ENCODE data around the gene XPO1.
A peak's percentile ranks its signal among the peaks of the same experiment; 100 is the strongest.
"Not testable (repeated sequence)": the region's sequence is repeated elsewhere in the genome, so short reads cannot be mapped to it uniquely, and the experiment has no call there.

The XPO1 gene

DNA sequence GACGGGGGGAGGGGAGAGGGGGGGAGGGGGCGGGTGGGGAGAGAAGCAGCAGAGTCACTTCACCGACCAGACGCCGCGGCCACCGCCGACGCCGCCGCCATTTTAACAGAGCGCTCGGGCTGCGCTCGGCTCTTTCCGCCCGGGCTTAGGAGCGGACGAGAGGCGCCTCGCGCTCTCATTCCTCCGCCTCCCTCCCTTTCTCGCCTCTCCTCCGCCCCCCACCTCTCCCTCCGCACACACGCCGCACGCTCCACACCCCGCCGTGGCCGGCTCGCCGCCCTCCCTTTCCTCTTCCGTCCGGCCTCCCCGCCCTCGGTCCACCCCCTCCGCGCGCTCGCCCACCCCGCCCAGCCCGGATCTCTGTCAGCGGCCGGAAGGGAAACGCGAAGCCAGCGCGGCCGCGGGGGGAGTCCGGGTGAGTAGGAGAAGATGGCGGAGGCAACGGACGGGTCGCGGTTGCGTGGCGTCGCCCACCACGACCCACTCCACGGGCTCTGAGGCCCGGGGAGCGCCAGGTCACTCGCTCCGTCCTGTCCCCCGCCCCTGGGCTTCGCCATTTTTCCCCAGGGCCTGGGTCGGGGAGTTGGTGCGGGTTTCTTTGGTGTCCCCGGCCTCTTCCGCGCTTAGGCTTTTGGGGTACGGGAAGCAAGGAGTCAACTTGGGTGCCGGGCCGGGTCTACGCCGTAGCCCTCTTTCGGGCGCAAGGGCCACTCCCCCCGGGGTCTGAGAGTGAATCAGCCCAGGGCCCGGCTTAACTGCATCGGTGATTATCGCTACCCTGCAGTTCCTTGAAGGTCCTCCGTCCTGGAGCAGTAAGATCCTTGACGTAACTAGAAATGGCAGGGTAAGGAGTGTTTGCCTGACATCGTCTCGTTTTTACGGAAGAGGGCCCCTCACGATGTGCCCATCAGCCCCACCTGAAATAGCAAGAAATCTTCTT, 66.9 kb downstream of the XPO1 start, which contains the start of gene USP34:
Gene USP34 (minus strand): TSS at position 123 of the 940 bp plus-strand sequence. CDS start 395 bp downstream, outside the sequence.
- ATAC-seq (ENCODE audit: insufficient read depth, low read depth) = peak; percentile 84
- TF ChIP-seq, protein P1, sequence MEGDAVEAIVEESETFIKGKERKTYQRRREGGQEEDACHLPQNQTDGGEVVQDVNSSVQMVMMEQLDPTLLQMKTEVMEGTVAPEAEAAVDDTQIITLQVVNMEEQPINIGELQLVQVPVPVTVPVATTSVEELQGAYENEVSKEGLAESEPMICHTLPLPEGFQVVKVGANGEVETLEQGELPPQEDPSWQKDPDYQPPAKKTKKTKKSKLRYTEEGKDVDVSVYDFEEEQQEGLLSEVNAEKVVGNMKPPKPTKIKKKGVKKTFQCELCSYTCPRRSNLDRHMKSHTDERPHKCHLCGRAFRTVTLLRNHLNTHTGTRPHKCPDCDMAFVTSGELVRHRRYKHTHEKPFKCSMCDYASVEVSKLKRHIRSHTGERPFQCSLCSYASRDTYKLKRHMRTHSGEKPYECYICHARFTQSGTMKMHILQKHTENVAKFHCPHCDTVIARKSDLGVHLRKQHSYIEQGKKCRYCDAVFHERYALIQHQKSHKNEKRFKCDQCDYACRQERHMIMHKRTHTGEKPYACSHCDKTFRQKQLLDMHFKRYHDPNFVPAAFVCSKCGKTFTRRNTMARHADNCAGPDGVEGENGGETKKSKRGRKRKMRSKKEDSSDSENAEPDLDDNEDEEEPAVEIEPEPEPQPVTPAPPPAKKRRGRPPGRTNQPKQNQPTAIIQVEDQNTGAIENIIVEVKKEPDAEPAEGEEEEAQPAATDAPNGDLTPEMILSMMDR (IDR thresholded peaks at IDR 0.05; ENCODE audit: borderline replicate concordance, extremely low read depth, low read length, poor library complexity, severe bottlenecking) = no peak
- no peak for TF ChIP-seq EZH2 (IDR thresholded peaks at IDR 0.05; ENCODE audit: borderline replicate concordance, low read depth, low read length, severe bottlenecking)
- H3K9me3 ChIP-seq (ENCODE audit: insufficient read depth, low read length, severe bottlenecking) = no peaks in the 10 kb centered on the region

DNA sequence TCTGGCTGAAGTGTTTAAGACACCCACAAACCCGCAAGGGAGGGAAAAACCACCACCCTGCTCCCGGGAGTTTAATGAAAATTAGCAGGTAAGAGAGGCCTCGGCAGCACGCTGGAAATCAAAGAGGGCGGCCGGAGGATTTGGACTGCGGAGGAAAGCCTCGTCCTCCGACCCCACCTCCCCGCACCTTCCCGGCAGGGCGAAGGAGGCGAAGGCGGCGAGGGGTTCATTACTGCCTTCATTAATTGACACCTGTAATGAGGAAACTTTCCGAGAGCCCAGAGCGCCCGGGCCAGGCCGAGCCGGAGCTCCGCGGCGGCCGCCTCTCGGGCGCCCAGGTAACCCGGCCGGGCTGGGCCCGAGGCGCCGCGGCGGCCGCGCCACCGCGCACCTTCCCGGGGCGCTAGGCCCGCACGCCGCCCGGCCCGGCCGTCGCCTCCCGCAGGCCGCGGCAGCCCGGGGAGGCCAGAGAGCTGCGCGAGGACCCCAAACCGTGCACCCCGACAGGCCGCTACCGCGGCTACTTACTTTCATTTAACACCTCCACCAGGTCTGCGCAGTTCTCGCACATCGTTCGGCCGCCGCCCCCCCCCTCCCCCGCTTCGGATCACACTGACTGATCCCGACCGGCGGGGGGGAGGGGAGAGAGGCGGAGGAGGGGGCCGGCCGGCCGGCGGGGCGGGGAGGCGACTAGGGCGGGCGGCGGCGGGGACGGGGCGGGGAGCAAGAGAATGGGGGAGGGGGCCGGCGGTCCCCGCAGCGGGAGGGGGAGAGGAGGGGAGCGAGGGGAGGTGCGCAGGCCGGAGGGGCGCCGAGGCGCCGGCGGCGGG, 67.8 kb downstream of the XPO1 start:
- peak overlapping the region; percentile 80 to 94 for H3K4me3 ChIP-seq (ENCODE audit: low read depth in 1 of 2, low read length in 2 of 2)
- DNase-seq (peak; percentile 83), ATAC-seq (ENCODE audit: insufficient read depth, low read depth) (peak; percentile 48)
- peak overlapping the region; percentile 70 for H3K27ac ChIP-seq (ENCODE audit: low read length)
- no peak for TF ChIP-seq EZH2 (IDR thresholded peaks at IDR 0.05; ENCODE audit: borderline replicate concordance, low read depth, low read length, severe bottlenecking)
- TF ChIP-seq, protein P1 (IDR thresholded peaks at IDR 0.05; ENCODE audit: borderline replicate concordance, extremely low read depth, low read length, poor library complexity, severe bottlenecking) = no peak
- no peaks in the 10 kb centered on the region for H3K9me3 ChIP-seq (ENCODE audit: insufficient read depth, low read length, severe bottlenecking)
- H3K36me3 ChIP-seq (ENCODE audit: insufficient read depth, low read length) = peaks cover 17% of the 10 kb centered on the region; the same call in 1 of the 2 replicates
- H3K4me1 ChIP-seq (ENCODE audit: insufficient read depth, low read length) = peaks cover 34% of the 10 kb centered on the region
- peak overlapping the region; percentile 79 for H3K4me2 ChIP-seq (ENCODE audit: insufficient read depth, low read length)
- peaks cover 19% of the 10 kb centered on the region; the same call in 1 of the 2 replicates for H4K20me1 ChIP-seq (ENCODE audit: insufficient read depth, low read length)
- peaks cover 67% of the 10 kb centered on the region for H3K79me2 ChIP-seq (ENCODE audit: insufficient read depth, low read length)
- H3K9ac ChIP-seq (ENCODE audit: low read depth, low read length) = peak overlapping the region; percentile 92
- H3K27me3 ChIP-seq (ENCODE audit: insufficient read depth, low read length, poor library complexity) = no peaks in the 10 kb centered on the region
- peak overlapping the region; percentile 71 for H2AFZ ChIP-seq (ENCODE audit: low read depth, low read length)

More for the DNA sequence above, 66.9 kb downstream of the XPO1 start, which contains the start of gene USP34:
- Histone ChIP-seq H3K79me2 (ENCODE audit: insufficient read depth, low read length) (peaks cover 58% of the 10 kb centered on the region), H4K20me1 (ENCODE audit: insufficient read depth, low read length) (peaks cover 16% of the 10 kb centered on the region; the same call in 1 of the 2 replicates), H3K27me3 (ENCODE audit: insufficient read depth, low read length, poor library complexity) (no peaks in the 10 kb centered on the region), H3K36me3 (ENCODE audit: insufficient read depth, low read length) (peaks cover 17% of the 10 kb centered on the region; the same call in 1 of the 2 replicates), H3K4me2 (ENCODE audit: insufficient read depth, low read length) (peak within 1 kb of the TSS; percentile 85), H3K27ac (ENCODE audit: low read length) (peak within 1 kb of the TSS; percentile 97), H3K4me3 (ENCODE audit: low read depth in 1 of 2, low read length in 2 of 2) (peak within 1 kb of the TSS; percentile 80 to 94), H3K4me1 (ENCODE audit: insufficient read depth, low read length) (peaks cover 34% of the 10 kb centered on the region), H2AFZ (ENCODE audit: low read depth, low read length) (peak within 1 kb of the TSS; percentile 97), H3K9ac (ENCODE audit: low read depth, low read length) (peak within 1 kb of the TSS; percentile 92)
- DNase-seq = peak; percentile 94

DNA sequence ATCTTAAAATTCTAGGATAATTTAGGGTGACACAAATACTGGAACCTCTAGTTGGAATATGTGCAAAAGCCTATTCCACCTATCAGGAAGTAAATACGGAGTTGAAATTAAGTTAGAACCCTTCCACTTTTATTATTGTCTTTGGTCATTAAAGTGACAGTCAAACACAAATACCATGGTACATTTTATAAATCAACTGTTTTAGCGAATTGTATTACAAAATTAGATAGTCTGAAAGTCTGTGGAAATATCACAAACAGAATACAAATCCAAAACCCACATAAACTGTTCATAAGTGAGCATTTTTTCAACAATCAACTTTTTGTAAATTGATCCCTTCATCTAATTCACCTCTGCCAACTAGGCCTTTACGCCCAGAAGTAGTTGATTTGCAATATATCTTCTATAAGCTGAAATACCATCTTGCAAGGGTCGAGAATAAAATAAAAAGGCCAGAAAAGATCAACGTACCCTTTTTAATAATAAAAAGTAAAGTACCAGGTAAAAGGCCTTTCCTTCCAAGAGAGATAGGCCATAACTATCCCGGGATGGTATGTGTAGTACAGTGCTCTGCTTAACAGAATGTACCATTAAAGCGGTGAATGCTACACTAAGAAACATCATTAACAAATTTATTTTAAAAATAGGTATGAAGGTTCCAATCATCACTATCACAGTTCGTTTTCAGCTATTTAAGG, 68.6 kb downstream of the XPO1 start:
- peak overlapping the region; percentile 70 for H3K27ac ChIP-seq (ENCODE audit: low read length)
- DNase-seq (no peak), ATAC-seq (ENCODE audit: insufficient read depth, low read depth) (no peak)
- H3K4me3 ChIP-seq (ENCODE audit: low read depth in 1 of 2, low read length in 2 of 2) = peak overlapping the region; percentile 80 to 94
- no peaks in the 10 kb centered on the region for H3K9me3 ChIP-seq (ENCODE audit: insufficient read depth, low read length, severe bottlenecking)
- H3K27me3 ChIP-seq (ENCODE audit: insufficient read depth, low read length, poor library complexity) = no peaks in the 10 kb centered on the region
- peak overlapping the region; percentile 92 for H3K9ac ChIP-seq (ENCODE audit: low read depth, low read length)
- H2AFZ ChIP-seq (ENCODE audit: low read depth, low read length) = peak overlapping the region; percentile 71
- peaks cover 75% of the 10 kb centered on the region for H3K79me2 ChIP-seq (ENCODE audit: insufficient read depth, low read length)
- peaks cover 20% of the 10 kb centered on the region; the same call in 1 of the 2 replicates for H4K20me1 ChIP-seq (ENCODE audit: insufficient read depth, low read length)
- H3K4me2 ChIP-seq (ENCODE audit: insufficient read depth, low read length) = peak overlapping the region; percentile 79
- peaks cover 17% of the 10 kb centered on the region; the same call in 1 of the 2 replicates for H3K36me3 ChIP-seq (ENCODE audit: insufficient read depth, low read length)
- TF ChIP-seq EZH2 (IDR thresholded peaks at IDR 0.05; ENCODE audit: borderline replicate concordance, low read depth, low read length, severe bottlenecking) = no peak
- TF ChIP-seq, protein P1 (IDR thresholded peaks at IDR 0.05; ENCODE audit: borderline replicate concordance, extremely low read depth, low read length, poor library complexity, severe bottlenecking) = no peak
- peaks cover 34% of the 10 kb centered on the region for H3K4me1 ChIP-seq (ENCODE audit: insufficient read depth, low read length)

DNA sequence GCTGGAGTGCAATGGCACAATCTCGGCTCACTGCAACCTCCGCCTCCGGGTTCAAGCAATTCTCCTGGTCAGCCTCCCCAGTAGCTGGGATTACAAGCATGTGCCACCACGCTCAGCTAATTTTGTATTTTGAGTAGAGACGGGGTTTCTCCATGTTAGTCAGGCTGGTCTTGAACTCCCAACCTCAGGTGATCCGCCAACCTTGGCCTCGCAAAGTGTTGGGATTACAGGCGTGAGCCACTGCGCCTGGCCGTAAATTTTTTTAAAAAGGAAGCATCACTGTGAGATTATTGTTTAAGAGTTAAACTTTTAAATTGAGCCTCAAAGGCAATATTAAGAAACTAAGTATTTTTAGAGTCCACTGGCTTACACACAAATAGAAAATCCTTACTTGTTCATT, 69.9 kb downstream of the XPO1 start:
- not testable (repeated sequence) for H2AFZ ChIP-seq (ENCODE audit: low read depth, low read length); H3K9me3 ChIP-seq (ENCODE audit: insufficient read depth, low read length, severe bottlenecking); H3K27ac ChIP-seq (ENCODE audit: low read length); DNase-seq; H3K27me3 ChIP-seq (ENCODE audit: insufficient read depth, low read length, poor library complexity); ATAC-seq (ENCODE audit: insufficient read depth, low read depth)
- peaks cover 31% of the 10 kb centered on the region for H4K20me1 ChIP-seq (ENCODE audit: insufficient read depth, low read length)
- H3K4me2 ChIP-seq (ENCODE audit: insufficient read depth, low read length) = peak overlapping the region; percentile 79
- peaks cover 40% of the 10 kb centered on the region for H3K4me1 ChIP-seq (ENCODE audit: insufficient read depth, low read length)
- peak overlapping the region in 1 of 2 experiments; percentile 8; a peak in 1 of 4 replicates for H3K4me3 ChIP-seq (ENCODE audit: low read depth in 1 of 2, low read length in 2 of 2)
- peak overlapping the region; percentile 92; the same call in 1 of the 2 replicates for H3K9ac ChIP-seq (ENCODE audit: low read depth, low read length)
- peaks cover 88% of the 10 kb centered on the region for H3K79me2 ChIP-seq (ENCODE audit: insufficient read depth, low read length)
- H3K36me3 ChIP-seq (ENCODE audit: insufficient read depth, low read length) = peaks cover 17% of the 10 kb centered on the region; the same call in 1 of the 2 replicates

All from DND-41 (cell line).